NCI-H187 (cell line): ENCODE results near the gene HTT.

Source experiments
- DNase-seq, 2 experiments: peaks; one replicate each; lab custom pipeline; 2025; lab: John Stamatoyannopoulos, UW

Gene HTT

GRCh38 chr4:3218824-3219760 lies 144.6 kb downstream of the HTT start:
- DNase-seq = no peak

DNA sequence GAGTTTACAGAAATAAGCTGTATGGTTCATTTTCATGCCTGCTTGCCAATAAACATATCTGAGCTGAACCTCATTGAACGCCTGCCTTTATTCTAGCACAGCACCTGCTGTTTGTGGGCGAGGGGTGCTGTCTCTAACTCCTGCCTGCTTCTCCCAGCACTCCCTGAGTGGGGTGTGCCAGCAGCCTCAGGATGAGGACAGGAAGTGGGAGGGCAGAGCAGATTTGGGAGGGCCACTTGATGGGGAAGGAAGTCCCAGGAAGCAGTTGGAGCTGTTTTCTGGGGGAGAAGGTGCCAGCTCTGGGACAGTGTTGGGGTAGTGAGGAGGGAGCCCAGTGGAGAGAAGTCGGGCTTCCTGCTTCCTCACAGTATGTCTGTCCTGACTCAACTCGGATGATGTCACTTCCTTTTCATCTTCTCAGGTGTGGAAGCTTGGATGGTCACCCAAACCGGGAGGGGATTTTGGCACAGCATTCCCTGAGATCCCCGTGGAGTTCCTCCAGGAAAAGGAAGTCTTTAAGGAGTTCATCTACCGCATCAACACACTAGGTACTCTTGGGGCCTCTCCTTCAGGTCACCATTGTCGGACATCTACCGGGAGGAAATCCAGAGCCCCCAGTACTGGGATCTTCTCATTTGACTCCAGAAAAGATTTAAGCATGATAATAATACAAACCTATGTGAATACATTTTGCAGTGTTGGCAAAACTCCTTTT lies 145.4 kb downstream of the HTT start:
- DNase-seq = no peak

DNA sequence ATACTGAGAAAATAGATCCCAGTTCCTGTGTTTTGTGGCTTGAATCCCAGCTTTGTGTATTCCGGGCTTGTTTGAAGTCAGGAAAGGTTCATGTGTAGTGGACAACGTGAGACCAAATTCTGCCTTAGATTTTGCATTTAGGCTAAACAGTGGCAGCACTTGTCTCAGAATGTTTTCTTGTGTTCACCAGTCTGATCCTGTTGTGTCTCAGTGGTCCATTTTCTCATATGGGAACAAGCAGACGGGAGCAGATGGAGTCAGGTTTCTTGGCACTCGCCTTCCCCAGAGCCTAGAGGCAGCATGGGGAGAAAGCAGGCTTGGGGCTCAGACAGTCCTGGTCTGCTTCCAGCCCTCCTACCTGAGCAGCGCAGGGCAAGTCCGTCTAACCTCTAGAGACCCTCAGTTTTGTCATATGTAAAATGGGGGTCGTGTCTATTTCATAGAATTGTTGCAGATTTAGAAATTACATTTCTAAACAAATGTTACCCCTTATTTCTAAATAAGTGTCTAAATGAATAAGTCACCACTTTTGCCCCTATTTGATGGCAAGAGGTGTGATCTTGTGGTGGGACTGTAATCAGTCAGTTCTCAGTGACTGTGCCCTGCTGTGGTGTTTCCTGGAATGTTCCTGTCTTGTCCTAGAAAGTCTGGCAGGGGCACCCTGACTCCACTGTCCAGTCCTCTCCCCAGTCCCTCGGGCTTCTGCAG lies 146.1 kb downstream of the HTT start:
- DNase-seq = no peak

GRCh38 chr4:3221184-3221494 lies 146.7 kb downstream of the HTT start:
- DNase-seq = no peak

DNA sequence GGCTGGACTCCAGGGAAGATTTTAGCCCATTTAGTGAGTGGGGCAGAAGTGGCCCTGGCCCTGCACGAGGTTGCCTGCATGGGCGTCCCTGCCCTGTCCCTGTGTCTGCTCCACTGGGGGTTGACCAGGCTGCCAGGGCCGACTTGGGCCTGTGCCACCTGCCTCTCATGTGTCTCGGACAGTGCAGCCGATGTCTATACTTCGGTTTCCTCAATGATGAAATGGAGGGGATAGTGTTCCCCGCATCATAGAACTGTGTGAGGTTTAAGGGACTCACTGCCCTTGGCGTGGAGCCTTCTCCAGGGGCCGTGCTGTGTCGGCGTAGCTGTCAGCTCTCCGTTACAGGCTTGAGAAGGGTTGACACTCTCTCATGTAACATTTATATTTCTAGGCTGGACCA lies 147.5 kb downstream of the HTT start:
- no peak for DNase-seq

DNA sequence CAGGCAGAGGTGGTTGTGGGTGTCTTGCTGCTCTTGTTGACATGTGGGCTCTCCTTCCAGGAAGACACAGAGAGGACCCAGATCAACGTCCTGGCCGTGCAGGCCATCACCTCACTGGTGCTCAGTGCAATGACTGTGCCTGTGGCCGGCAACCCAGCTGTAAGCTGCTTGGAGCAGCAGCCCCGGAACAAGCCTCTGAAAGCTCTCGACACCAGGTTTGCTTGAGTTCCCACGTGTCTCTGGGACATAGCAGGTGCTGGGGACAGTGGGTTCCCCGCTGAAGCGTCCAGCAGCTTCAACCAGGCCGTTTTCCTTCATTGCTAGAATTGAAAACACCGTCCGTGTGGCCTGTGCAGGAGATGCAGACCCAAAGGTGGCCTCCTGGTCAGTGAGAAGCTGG lies 148.9 kb downstream of the HTT start:
- no peak for DNase-seq

- DNase-seq = no peak
Measured at GRCh38 chr4:3223956-3224748, 149.7 kb downstream of the HTT start.

DNA sequence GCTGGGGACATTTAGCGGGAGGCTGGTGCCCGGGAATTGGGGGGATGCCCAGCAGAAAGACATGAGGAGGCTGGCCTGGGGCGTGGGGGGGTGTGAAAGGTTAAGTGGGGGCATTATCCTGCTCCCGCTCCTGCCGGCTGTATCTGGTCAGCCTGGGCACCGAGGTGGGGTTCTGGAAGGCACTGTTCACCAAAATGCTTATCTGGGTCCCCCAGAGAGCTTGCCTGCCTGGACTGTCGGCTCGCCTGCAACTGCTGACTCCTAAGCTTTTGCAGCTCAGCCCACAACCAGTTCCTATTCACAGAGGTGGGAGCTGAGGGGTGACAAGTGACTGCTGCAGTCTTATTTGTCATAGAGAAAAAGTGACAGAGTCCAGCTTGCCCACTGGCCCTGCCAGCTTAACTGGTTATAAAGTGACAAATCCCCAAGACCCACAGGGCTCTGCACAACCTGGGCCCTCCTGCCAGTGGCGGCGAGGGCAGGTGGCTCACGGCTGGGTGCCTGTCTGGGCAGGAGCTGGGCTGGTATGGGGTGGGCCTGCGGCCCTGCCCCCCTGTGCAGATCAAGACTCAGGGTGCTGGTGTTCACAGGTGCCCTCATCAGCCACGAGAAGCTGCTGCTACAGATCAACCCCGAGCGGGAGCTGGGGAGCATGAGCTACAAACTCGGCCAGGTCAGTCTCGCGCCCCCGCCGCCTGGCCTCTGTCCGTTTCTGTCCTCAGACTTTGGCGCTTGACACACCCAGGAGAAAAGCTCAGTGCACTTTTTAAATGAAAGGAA lies 150.8 kb downstream of the HTT start:
- DNase-seq = no peak

- no peak for DNase-seq
Measured at GRCh38 chr4:3225936-3226335, 151.5 kb downstream of the HTT start.

DNA sequence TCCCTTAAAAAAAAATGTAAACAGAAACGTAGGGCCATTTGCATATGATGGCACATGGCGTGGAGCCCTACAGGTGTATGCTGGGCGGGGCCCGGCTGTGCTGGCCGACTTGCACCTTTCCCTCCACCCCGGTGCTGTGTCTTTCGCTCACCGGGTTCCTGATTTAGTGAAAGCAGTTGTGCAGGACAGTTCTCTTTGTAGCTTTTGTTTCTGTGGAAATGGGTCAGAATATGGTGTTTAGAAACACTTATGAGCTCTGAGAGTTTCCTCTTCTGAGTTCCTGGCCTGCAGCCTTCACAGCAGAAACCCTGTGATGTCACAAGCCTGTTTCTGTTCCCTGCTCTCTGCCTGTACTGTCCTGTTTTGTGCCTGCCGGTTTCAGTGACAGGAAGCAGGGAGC lies 152.0 kb downstream of the HTT start:
- DNase-seq = no peak

GRCh38 chr4:3226944-3227343 lies 152.5 kb downstream of the HTT start:
- DNase-seq = no peak

GRCh38 chr4:3227878-3228675 lies 153.6 kb downstream of the HTT start:
- DNase-seq = no peak

GRCh38 chr4:3228881-3229280 lies 154.4 kb downstream of the HTT start:
- DNase-seq = no peak

DNA sequence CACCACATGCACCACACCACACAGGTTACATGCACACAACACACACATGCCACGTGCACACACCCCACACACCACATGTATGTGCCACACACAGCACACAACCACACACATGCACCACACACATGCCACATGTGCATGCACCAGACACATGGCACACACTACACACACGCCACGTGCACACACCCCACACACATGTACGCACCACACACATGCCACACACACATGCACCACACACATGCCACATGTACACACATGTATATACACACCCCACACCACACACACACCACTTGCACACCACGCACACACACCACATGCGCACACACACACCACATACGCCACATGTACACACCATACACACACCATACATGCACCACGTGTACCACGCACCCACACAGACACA lies 154.8 kb downstream of the HTT start:
- DNase-seq = no peak

- DNase-seq = no peak
Measured at GRCh38 chr4:3229964-3230363, 155.5 kb downstream of the HTT start.

DNA sequence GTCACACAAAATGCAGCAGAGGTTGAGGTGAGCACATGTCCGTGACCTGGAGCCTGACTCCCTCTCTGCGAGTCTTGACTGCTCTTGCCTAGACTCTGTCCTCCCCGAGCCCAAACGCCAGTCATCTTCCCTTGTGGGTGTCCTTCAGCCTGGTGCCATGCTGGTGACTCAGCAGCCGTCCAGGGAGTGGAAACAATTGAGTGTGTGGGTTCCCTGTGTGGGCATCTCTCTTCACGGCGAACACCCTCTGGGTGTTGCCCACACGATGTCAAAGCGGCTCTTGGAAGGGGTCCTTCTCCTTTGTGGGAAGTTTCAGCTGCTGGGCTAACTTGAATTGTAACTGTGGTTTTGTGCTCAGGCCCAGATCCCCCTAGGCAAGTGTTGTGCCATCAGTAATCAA lies 157.0 kb downstream of the HTT start:
- no peak for DNase-seq

DNA sequence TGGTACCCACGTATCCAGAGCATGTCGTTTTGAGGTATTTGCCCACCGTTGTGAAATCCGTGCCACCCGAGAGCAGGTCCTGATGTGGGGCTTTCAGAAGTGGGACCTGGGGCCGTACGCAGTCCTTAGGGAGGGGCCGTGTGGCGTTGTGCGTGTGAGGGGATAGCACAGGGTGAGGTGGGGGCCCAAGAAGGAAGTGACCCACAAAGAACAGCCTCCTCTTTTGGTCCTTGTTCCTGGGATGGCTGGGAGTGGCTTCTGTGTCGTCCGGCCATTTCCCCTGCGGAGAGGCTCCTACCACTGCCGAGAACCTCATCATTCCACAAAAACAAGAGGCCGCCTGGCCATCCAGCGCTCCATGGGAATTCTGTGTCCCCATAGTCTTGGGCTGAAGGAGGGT lies 157.5 kb downstream of the HTT start:
- no peak for DNase-seq

DNA sequence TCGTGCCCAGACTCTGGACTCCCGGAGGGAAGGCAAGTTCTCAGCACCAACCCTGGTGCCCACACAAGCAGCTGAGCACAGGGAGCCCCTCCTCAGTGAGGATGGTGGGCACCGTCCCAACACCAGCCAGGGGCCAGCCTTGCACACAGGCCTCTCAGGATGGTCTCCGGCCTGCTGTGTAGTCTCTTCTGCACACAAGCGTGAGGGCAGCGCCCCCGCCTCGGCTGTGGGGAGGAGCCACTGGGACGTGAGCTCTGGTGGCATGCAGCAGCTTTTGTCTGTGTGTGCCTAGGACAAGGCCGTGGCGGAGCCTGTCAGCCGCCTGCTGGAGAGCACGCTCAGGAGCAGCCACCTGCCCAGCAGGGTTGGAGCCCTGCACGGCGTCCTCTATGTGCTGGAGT lies 158.4 kb downstream of the HTT start:
- no peak for DNase-seq

- DNase-seq = no peak
Measured at GRCh38 chr4:3233391-3234071, 159.1 kb downstream of the HTT start.
